Body of pancreas (tissue), 4 donors: ENCODE measurements around the gene TSPOAP1. TPM values are rescaled to one million over a fixed set of nuclear protein-coding genes. Genes with fewer than 3 reads are reported as not detected.
A peak's percentile ranks its signal among the peaks of the same experiment; 100 is the strongest.

Experiments
- ATAC-seq: fragments of 150-250 bp; one replicate; pipeline ENCODE4 v1.9.1; 2016
- DNase-seq, 4 donors: peaks; one replicate each; pipeline ENCODE4 v3.0.0-alpha.2; 2019
- H3K27ac ChIP-seq, 4 donors: fragments of 200-600 bp; sonication (generic); 1 replicate in 3 of 4; 2 replicates in 1 of 4; pipeline versions ENCODE4 v1.5.1 to v1.6.1; 2016 to 2019; ENCODE audit warnings: mild to moderate bottlenecking in 1 of 4, mixed read lengths in 1 of 4, moderate library complexity in 1 of 4
- H3K27me3 ChIP-seq, 2 donors: fragments of 200-600 bp; sonication (generic); one replicate each; pipeline ENCODE4 v1.6.0; 2016; ENCODE audit warnings: mild to moderate bottlenecking in 1 of 2
- H3K36me3 ChIP-seq, 2 donors: fragments of 200-600 bp; sonication (generic); replicated peaks in 1 of 2; 2 replicates each; pipeline ENCODE4 v1.5.1; 2016; ENCODE audit warnings: low read depth in 2 of 2; ENCODE audit not compliant: insufficient read depth in 1 of 2
- H3K4me1 ChIP-seq: fragments of 200-600 bp; sonication (generic); one replicate; pipeline ENCODE4 v1.6.0; 2016
- H3K4me3 ChIP-seq, 2 donors: fragments of 200-600 bp; sonication (generic); 1 replicate in 1 of 2; 2 replicates in 1 of 2; pipeline ENCODE4 v1.5.1; 2016 to 2019
- H3K9me3 ChIP-seq, 3 donors: fragments of 200-600 bp; sonication (generic); 1 replicate in 2 of 3; 2 replicates in 1 of 3; pipeline ENCODE4 v1.5.1; 2016
- CTCF ChIP-seq, 7 experiments: fragments of 450-650 bp in 4 of 7; fragments of 200-600 bp in 3 of 7; sonication (generic) in 3 of 7; IDR thresholded peaks; one replicate each; pipeline ENCODE4 v1.5.1; 2016 to 2019; ENCODE audit warnings: antibody characterized with exemption in 7 of 7
- POLR2A ChIP-seq, 3 donors: fragments of 450-650 bp; IDR thresholded peaks; one replicate each; pipeline ENCODE4 v1.6.1; 2016; ENCODE audit warnings: antibody characterized with exemption in 3 of 3, mild to moderate bottlenecking in 2 of 3
- WGBS, 2 donors: methylation state at CpG; one replicate each; pipeline ENCODE4 v1.1.5; 2017; 5-methylcytosine and 5-hydroxymethylcytosine counted together
- intact Hi-C: fragments of 100-400 bp; cut with DNase I; formaldehyde crosslinking; loops from one replicate; pipeline ENCODE4 v1.15.1; 2023
- total RNA-seq, 2 donors: library from RNA; depleted of rRNA; stranded (reverse); fragments of >200 nt; gene quantifications; one replicate each; pipeline ENCODE4 v1.1.0, GENCODE V29; 2016

The TSPOAP1 gene
- total RNA-seq = 10 to 100 TPM; 21.0 to 22.7 TPM

- no peaks in the 10 kb centered on the region for H3K36me3 ChIP-seq
- DNase-seq (peak in 1 of 4 donors; percentile 43), ATAC-seq (no peak)
- peaks cover 12% of the 10 kb centered on the region for H3K4me1 ChIP-seq
- H3K27ac ChIP-seq = no peak within 1 kb of the TSS
- no peak for TF ChIP-seq CTCF (IDR thresholded peaks at IDR 0.05)
- peak in 1 of 3 donors; percentile 9 for TF ChIP-seq POLR2A (IDR thresholded peaks at IDR 0.05)
- no peaks in the 10 kb centered on the region for H3K27me3 ChIP-seq
- H3K9me3 ChIP-seq = no peaks in the 10 kb centered on the region
- intact Hi-C loops = no loop called here
- WGBS, 2 donors = 33 to 39% methylated on average over 11 to 23 of the region's 23 CpGs
- H3K4me3 ChIP-seq = no peak within 1 kb of the TSS
Measured at GRCh38 chr17:58328195-58329034, at the start of gene TSPOAP1. TSS of gene TSPOAP1 (minus strand) at chr17:58328795. CDS start at chr17:58327920, 875 bp downstream.

GRCh38 chr17:58377661-58378060, 49.1 kb upstream of the TSPOAP1 start:
- H3K4me1 ChIP-seq = peaks cover 48% of the 10 kb centered on the region
- DNase-seq (no peak), ATAC-seq (no peak)
- no peaks in the 10 kb centered on the region for H3K9me3 ChIP-seq
- no peaks in the 10 kb centered on the region for H3K27me3 ChIP-seq
- WGBS, 2 donors = 67 to 75% methylated on average over 5 of the region's 5 CpGs
- no peaks in the 10 kb centered on the region for H3K36me3 ChIP-seq
- intact Hi-C loops = no loop called here
- H3K27ac ChIP-seq = peak overlapping the region in 1 of 4 donors; percentile 16
- H3K4me3 ChIP-seq = no peak overlapping the region
- no peak for TF ChIP-seq POLR2A (IDR thresholded peaks at IDR 0.05)
- no peak for TF ChIP-seq CTCF (IDR thresholded peaks at IDR 0.05)

GRCh38 chr17:58377093-58377601, 48.6 kb upstream of the TSPOAP1 start:
- DNase-seq (peak; percentile 27 to 57 (median 44)), ATAC-seq (peak; percentile 67)
- Histone ChIP-seq H3K36me3 (no peaks in the 10 kb centered on the region), H3K27ac (peak overlapping the region in 3 of 4 donors; percentile 16 to 58 (median 30)), H3K9me3 (no peaks in the 10 kb centered on the region), H3K4me3 (no peak overlapping the region), H3K27me3 (no peaks in the 10 kb centered on the region), H3K4me1 (peaks cover 42% of the 10 kb centered on the region)
- intact Hi-C loops = no loop called here
- TF ChIP-seq POLR2A (IDR thresholded peaks at IDR 0.05) = no peak
- no peak for TF ChIP-seq CTCF (IDR thresholded peaks at IDR 0.05)
- WGBS, 2 donors = 44 to 61% methylated on average over 3 of the region's 3 CpGs

GRCh38 chr17:58376472-58377000, 47.9 kb upstream of the TSPOAP1 start:
- Histone ChIP-seq H3K36me3 (no peaks in the 10 kb centered on the region), H3K9me3 (no peaks in the 10 kb centered on the region), H3K27me3 (no peaks in the 10 kb centered on the region), H3K4me1 (peaks cover 36% of the 10 kb centered on the region), H3K27ac (peak overlapping the region in 3 of 4 donors; percentile 16 to 58 (median 30)), H3K4me3 (no peak overlapping the region)
- no peak for TF ChIP-seq POLR2A (IDR thresholded peaks at IDR 0.05)
- no peak for TF ChIP-seq CTCF (IDR thresholded peaks at IDR 0.05)
- DNase-seq (no peak), ATAC-seq (no peak)
- intact Hi-C loops = no loop called here
- WGBS, 2 donors = 63 to 66% methylated on average over 4 of the region's 4 CpGs
